Measurements from ENCODE around the gene LMNB1. TPM values are rescaled to one million over a fixed set of nuclear protein-coding genes. Genes with fewer than 3 reads are reported as not detected.

LMNB1 gene
- total RNA-seq, 1 experiment from 2014 or later, result 211 TPM

- Histone ChIP-seq H4K91ac (ENCODE audit: insufficient read length, low read depth, low read length) (no peak overlapping the region), H3K4me2 (ENCODE audit: insufficient read depth, insufficient read length, low read length) (no peak overlapping the region), H3K23me2 (ENCODE audit: insufficient read length, low read depth, low read length, poor library complexity, severe bottlenecking) (no peaks in the 10 kb centered on the region), H3T11ph (ENCODE audit: low read length) (no peak overlapping the region), H3K23ac (ENCODE audit: insufficient read length, low read depth, low read length) (no peak overlapping the region), H3K4ac (ENCODE audit: low read depth, low read length) (no peak overlapping the region), H3K27me3 (ENCODE audit: insufficient read depth, low read length) (no peaks in the 10 kb centered on the region), H3K56ac (ENCODE audit: insufficient read length, low read depth, low read length) (no peak overlapping the region), H2BK120ac (ENCODE audit: low read depth, low read length, poor library complexity, severe bottlenecking) (no peak overlapping the region), H4K20me1 (ENCODE audit: control insufficient read depth, insufficient read depth, insufficient read length) (no peaks in the 10 kb centered on the region), H2BK20ac (ENCODE audit: low read depth, low read length, poor library complexity, severe bottlenecking) (no peak overlapping the region), H4K5ac (ENCODE audit: insufficient read length, low read depth, low read length) (no peak overlapping the region), H3K27ac (ENCODE audit: insufficient read length, low read depth, low read length) (no peak overlapping the region), H2AK5ac (ENCODE audit: insufficient read length, low read length) (no peak overlapping the region), H3K79me2 (ENCODE audit: insufficient read depth, low read length) (no peaks in the 10 kb centered on the region), H3K9me3 (ENCODE audit: control insufficient read depth, low read depth, low read length) (no peaks in the 10 kb centered on the region), H3K18ac (ENCODE audit: insufficient read length, low read depth, low read length) (no peak overlapping the region), H2BK15ac (ENCODE audit: low read depth, low read length) (no peak overlapping the region), H3K79me1 (ENCODE audit: insufficient read depth, low read depth, low read length, poor library complexity, severe bottlenecking) (no peaks in the 10 kb centered on the region), H4K8ac (replicated peaks; ENCODE audit: insufficient read length, low read depth, low read length) (no peak overlapping the region), H3K9ac (ENCODE audit: extremely low read depth, insufficient read length, low read length) (no peak overlapping the region), H3K4me1 (ENCODE audit: insufficient read depth, low read length) (no peaks in the 10 kb centered on the region), H3K14ac (ENCODE audit: insufficient read depth, low read length) (no peak overlapping the region), H2BK12ac (ENCODE audit: insufficient read length, low read depth, low read length) (no peak overlapping the region), H2AFZ (ENCODE audit: low read length) (no peak overlapping the region), H2BK5ac (ENCODE audit: insufficient read length, low read length) (no peak overlapping the region)
- no CpG with 5 or more reads among the region's 5 CpGs for WGBS (ENCODE audit: extremely low coverage, insufficient read length, low lambda C conversion rate)
- Mint-ChIP-seq H3K4me3 (no peak overlapping the region), H3K9me3 (no peaks in the 10 kb centered on the region), H3K4me1 (peaks cover 0 to 2% of the 10 kb centered on the region in 2 experiments; a peak in 1 of 4 replicates), H3K27ac (no peak overlapping the region), H3K27me3 (ENCODE audit: low read depth) (no peaks in the 10 kb centered on the region), H3K36me3 (ENCODE audit: insufficient read depth in 1 of 3, low read depth in 3 of 3) (peaks cover 34 to 85% (median 66%) of the 10 kb centered on the region in 3 experiments; a peak in 6 of 7 replicates)
- TF ChIP-seq CTCF (conservative IDR thresholded peaks at IDR 0.05), result no peak
- no peak for DNase-seq
Observed at GRCh38 chr5:126819253-126819652, 42.3 kb downstream of the LMNB1 start.

Data from H9 (cell line).